Measurements from ENCODE around the gene NLN. TPM values are rescaled to one million over a fixed set of nuclear protein-coding genes. Genes with fewer than 3 reads are reported as not detected.
A peak's percentile ranks its signal among the peaks of the same experiment; 100 is the strongest.
"Not testable (repeated sequence)": the region's sequence is repeated elsewhere in the genome, so short reads cannot be mapped to it uniquely, and the experiment has no call there.

The NLN gene
- total and polyA plus RNA-seq, 2 donors (not counting 1 experiment from before 2014, with no cell fraction given) = 29.2 to 33.7 TPM

GRCh38 chr5:65730910-65731309, 8.9 kb downstream of the NLN start:
- no peak overlapping the region for H3K4me3 ChIP-seq (replicated peaks in 1 of 4; ENCODE audit: control extremely low read depth in 1 of 4, insufficient read depth in 1 of 4, low read depth in 3 of 4, low read length in 4 of 4)
- peaks cover 8% of the 10 kb centered on the region for H3K79me2 ChIP-seq (ENCODE audit: control insufficient read depth, insufficient read depth, low read length)
- no peaks in the 10 kb centered on the region for H4K20me1 ChIP-seq (ENCODE audit: control insufficient read depth, extremely low read depth, insufficient read depth, low read length)
- H3K27me3 ChIP-seq (ENCODE audit: control insufficient read depth, insufficient read depth, low read length) = no peaks in the 10 kb centered on the region
- DNase-seq (ENCODE audit: low read depth in 2 of 2) = peak; percentile 16 to 28
- no peaks in the 10 kb centered on the region for H3K4me1 ChIP-seq (ENCODE audit: control insufficient read depth, extremely low read depth, insufficient read depth, low read length)
- H3K9ac ChIP-seq (ENCODE audit: insufficient read depth, low read length) = no peak overlapping the region
- no peak overlapping the region for H3K27ac ChIP-seq (ENCODE audit: insufficient read depth, low read length)
- no peak overlapping the region for H2AFZ ChIP-seq (ENCODE audit: low read length)
- H3K4me2 ChIP-seq (ENCODE audit: extremely low read depth, insufficient read depth, low read length) = no peak overlapping the region
- H3K9me3 ChIP-seq (ENCODE audit: control insufficient read depth, insufficient read depth, low read depth, low read length) = no peaks in the 10 kb centered on the region
- H3K36me3 ChIP-seq (ENCODE audit: control insufficient read depth, insufficient read depth, low read length) = no peaks in the 10 kb centered on the region
- TF ChIP-seq EZH2 (IDR thresholded peaks at IDR 0.05; ENCODE audit: low read length, missing control alignments) (no peak), CTCF (conservative IDR thresholded peaks at IDR 0.05 in 1 of 2, IDR thresholded peaks at IDR 0.05 in 1 of 2; ENCODE audit: low read depth in 1 of 2, low read length in 2 of 2) (no peak)

GRCh38 chr5:65732046-65732445, 10.0 kb downstream of the NLN start:
- H3K27me3 ChIP-seq (ENCODE audit: control insufficient read depth, insufficient read depth, low read length); H4K20me1 ChIP-seq (ENCODE audit: control insufficient read depth, extremely low read depth, insufficient read depth, low read length); DNase-seq (ENCODE audit: low read depth in 2 of 2): not testable (repeated sequence)

GRCh38 chr5:65734196-65734775, 12.3 kb downstream of the NLN start:
- H3K79me2 ChIP-seq (ENCODE audit: control insufficient read depth, insufficient read depth, low read length); H3K36me3 ChIP-seq (ENCODE audit: control insufficient read depth, insufficient read depth, low read length); H2AFZ ChIP-seq (ENCODE audit: low read length); H3K27ac ChIP-seq (ENCODE audit: insufficient read depth, low read length); H3K4me2 ChIP-seq (ENCODE audit: extremely low read depth, insufficient read depth, low read length); H3K4me1 ChIP-seq (ENCODE audit: control insufficient read depth, extremely low read depth, insufficient read depth, low read length); H3K9ac ChIP-seq (ENCODE audit: insufficient read depth, low read length); H3K9me3 ChIP-seq (ENCODE audit: control insufficient read depth, insufficient read depth, low read depth, low read length); H3K27me3 ChIP-seq (ENCODE audit: control insufficient read depth, insufficient read depth, low read length); DNase-seq (ENCODE audit: low read depth in 2 of 2); H4K20me1 ChIP-seq (ENCODE audit: control insufficient read depth, extremely low read depth, insufficient read depth, low read length); H3K4me3 ChIP-seq (replicated peaks in 1 of 4; ENCODE audit: control extremely low read depth in 1 of 4, insufficient read depth in 1 of 4, low read depth in 3 of 4, low read length in 4 of 4): not testable (repeated sequence)

More at GRCh38 chr5:65732046-65732445, 10.0 kb downstream of the NLN start:
- H2AFZ ChIP-seq (ENCODE audit: low read length); H3K9me3 ChIP-seq (ENCODE audit: control insufficient read depth, insufficient read depth, low read depth, low read length); H3K4me3 ChIP-seq (replicated peaks in 1 of 4; ENCODE audit: control extremely low read depth in 1 of 4, insufficient read depth in 1 of 4, low read depth in 3 of 4, low read length in 4 of 4); H3K36me3 ChIP-seq (ENCODE audit: control insufficient read depth, insufficient read depth, low read length); H3K9ac ChIP-seq (ENCODE audit: insufficient read depth, low read length); H3K4me1 ChIP-seq (ENCODE audit: control insufficient read depth, extremely low read depth, insufficient read depth, low read length); H3K4me2 ChIP-seq (ENCODE audit: extremely low read depth, insufficient read depth, low read length); H3K79me2 ChIP-seq (ENCODE audit: control insufficient read depth, insufficient read depth, low read length); H3K27ac ChIP-seq (ENCODE audit: insufficient read depth, low read length): not testable (repeated sequence)

- H3K9ac ChIP-seq (ENCODE audit: insufficient read depth, low read length) = no peak overlapping the region
- DNase-seq (ENCODE audit: low read depth in 2 of 2) = no peak
- no peak overlapping the region for H2AFZ ChIP-seq (ENCODE audit: low read length)
- TF ChIP-seq CTCF (conservative IDR thresholded peaks at IDR 0.05 in 1 of 2, IDR thresholded peaks at IDR 0.05 in 1 of 2; ENCODE audit: low read depth in 1 of 2, low read length in 2 of 2) = no peak
- no peak for TF ChIP-seq EZH2 (IDR thresholded peaks at IDR 0.05; ENCODE audit: low read length, missing control alignments)
- no peaks in the 10 kb centered on the region for H3K9me3 ChIP-seq (ENCODE audit: control insufficient read depth, insufficient read depth, low read depth, low read length)
- H3K36me3 ChIP-seq (ENCODE audit: control insufficient read depth, insufficient read depth, low read length) = no peaks in the 10 kb centered on the region
- H4K20me1 ChIP-seq (ENCODE audit: control insufficient read depth, extremely low read depth, insufficient read depth, low read length) = no peaks in the 10 kb centered on the region
- H3K27ac ChIP-seq (ENCODE audit: insufficient read depth, low read length) = no peak overlapping the region
- no peak overlapping the region for H3K4me2 ChIP-seq (ENCODE audit: extremely low read depth, insufficient read depth, low read length)
- H3K4me1 ChIP-seq (ENCODE audit: control insufficient read depth, extremely low read depth, insufficient read depth, low read length) = no peaks in the 10 kb centered on the region
- peaks cover 9% of the 10 kb centered on the region for H3K79me2 ChIP-seq (ENCODE audit: control insufficient read depth, insufficient read depth, low read length)
- H3K4me3 ChIP-seq (replicated peaks in 1 of 4; ENCODE audit: control extremely low read depth in 1 of 4, insufficient read depth in 1 of 4, low read depth in 3 of 4, low read length in 4 of 4) = no peak overlapping the region
- no peaks in the 10 kb centered on the region for H3K27me3 ChIP-seq (ENCODE audit: control insufficient read depth, insufficient read depth, low read length)
Measured at GRCh38 chr5:65734921-65735320, 12.9 kb downstream of the NLN start.

Data from fibroblast of lung (primary cell).